Daoy (cell line): Measurements from ENCODE around the gene RUFY3. TPM values are rescaled to one million over a fixed set of nuclear protein-coding genes. Genes with fewer than 3 reads are reported as not detected.
"Not testable (repeated sequence)": the region's sequence is repeated elsewhere in the genome, so short reads cannot be mapped to it uniquely, and the experiment has no call there.

Experiments used
- DNase-seq: peaks from one replicate; pipeline ENCODE4 v3.0.0-alpha.2; 2015; ENCODE audit warnings: low read depth
- total RNA-seq: library from RNA; depleted of rRNA; stranded (reverse); fragments of >200 nt; shearing (Covaris generic); gene quantifications from 2 replicates; pipeline ENCODE4 v1.2.3, GENCODE V29; 2014

RUFY3 gene
- total RNA-seq, 1 experiment from 2014 or later, result 8.3 TPM

- DNase-seq, result peak; percentile 69
These were observed 16.4 kb upstream of the RUFY3 start for GRCh38 chr4:70705183-70706043.

DNA sequence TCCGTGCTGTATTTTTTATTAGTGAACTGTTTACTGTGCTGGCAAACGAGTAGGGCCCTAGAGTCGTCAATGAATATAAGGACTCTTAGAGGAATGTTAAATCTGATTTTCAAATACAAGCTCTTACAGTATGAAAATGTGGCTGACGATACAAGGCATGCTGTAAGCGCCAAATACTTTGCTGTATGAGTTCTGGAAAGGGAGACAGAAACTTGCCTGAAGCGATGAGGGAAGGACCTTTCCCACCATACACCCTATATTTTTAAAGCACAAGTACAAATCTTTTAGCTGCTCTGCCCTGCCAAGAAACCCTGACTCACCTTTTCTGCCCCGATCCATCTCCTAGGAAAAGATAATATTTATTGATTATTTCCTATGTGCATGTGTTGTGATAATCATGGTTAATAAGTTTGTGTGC lies 15.7 kb upstream of the RUFY3 start:
- DNase-seq, result no peak

DNA sequence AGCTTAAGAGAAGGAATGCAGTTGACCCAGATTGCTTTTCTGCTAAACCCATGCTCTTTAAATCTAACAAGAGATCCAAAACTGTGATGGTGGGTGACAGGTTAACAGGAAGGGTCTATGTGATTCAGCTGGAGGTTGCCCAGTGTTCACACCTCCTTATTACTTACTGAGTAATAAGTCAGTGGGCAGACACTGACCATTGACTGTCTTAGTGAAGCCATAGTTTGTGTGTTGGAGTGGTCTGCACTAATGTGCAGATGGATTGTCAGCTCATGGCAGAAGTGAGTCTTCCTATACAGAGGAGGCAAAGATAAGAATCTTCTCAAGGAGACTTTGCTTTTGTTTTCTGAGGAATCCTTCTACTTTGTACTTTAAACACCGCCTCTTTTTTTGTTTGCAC lies 15.2 kb upstream of the RUFY3 start:
- no peak for DNase-seq

- no peak for DNase-seq
These were observed 12.1 kb upstream of the RUFY3 start for GRCh38 chr4:70709611-70710205.

DNA sequence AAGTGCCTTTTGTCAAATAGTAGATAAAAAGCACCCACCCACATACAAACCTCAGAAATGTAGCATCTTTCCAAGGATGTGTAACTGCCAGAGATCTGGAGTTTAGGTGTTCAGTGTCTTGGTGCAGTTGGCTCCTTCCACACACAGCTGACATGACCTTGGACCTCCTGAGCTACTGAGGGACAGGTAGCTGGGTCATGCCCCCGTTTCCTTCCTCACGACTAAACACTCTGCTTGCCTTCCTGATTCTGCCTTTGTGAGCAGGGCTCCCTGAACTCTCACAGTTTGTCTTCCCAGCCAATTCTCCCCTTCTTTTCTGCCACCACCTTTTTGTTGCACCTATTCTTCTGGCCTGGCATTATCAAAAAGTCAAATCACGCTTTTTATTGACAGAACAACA lies 10.2 kb upstream of the RUFY3 start:
- no peak for DNase-seq

DNA sequence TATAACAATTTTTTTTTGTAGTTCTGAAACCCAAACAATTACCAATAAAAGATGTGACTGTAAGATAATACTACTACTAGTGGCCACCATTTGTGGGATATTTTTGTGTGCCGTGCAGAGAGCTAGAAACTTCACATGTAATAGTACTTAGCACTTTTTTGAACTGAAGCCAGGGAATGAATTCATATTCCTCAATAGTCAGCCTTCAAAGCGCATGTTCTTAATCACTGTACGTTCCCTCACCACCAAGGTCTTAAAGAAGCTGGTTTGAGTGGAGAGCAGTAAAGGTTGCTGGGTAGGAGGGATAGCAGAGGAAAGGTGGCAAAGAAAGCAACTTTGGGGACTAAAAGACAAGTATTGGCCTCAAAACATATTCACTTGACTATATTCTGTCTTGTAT lies 9.6 kb upstream of the RUFY3 start:
- no peak for DNase-seq

GRCh38 chr4:70712604-70713452 lies 8.9 kb upstream of the RUFY3 start:
- no peak for DNase-seq

DNA sequence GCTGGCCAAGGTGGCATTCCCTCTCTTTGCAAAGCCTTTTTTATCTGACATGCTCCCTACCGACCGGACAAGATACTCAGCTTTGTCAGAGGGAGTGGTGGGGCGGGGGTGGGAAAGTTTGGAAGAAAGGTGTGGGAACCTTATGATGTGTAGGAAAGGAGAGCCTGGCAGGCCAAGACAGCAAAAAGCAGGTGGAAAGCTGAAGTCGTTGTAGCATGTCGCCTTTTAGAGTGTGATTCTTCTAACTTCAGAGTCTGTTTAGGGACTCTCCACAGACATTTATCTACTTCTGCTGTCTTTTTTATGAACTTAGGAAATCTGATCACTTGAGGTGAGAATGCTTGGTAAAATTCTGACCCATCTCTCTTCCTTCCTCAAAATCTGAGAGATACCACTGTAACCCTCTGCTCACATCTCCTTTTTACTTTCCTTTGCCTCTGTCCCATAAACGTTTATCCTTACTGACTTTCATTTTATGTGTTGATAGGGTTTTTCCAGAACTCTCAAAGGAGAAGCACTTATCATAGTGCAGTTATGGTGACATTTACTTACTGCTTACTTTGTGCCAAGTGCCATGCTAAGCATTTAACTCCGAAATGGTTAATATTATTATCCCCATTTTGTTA lies 8.2 kb upstream of the RUFY3 start:
- no peak for DNase-seq

GRCh38 chr4:70714079-70714887 lies 7.5 kb upstream of the RUFY3 start:
- DNase-seq, result no peak

- peak; percentile 19 for DNase-seq
These were observed 6.7 kb upstream of the RUFY3 start for GRCh38 chr4:70715097-70715496.

DNA sequence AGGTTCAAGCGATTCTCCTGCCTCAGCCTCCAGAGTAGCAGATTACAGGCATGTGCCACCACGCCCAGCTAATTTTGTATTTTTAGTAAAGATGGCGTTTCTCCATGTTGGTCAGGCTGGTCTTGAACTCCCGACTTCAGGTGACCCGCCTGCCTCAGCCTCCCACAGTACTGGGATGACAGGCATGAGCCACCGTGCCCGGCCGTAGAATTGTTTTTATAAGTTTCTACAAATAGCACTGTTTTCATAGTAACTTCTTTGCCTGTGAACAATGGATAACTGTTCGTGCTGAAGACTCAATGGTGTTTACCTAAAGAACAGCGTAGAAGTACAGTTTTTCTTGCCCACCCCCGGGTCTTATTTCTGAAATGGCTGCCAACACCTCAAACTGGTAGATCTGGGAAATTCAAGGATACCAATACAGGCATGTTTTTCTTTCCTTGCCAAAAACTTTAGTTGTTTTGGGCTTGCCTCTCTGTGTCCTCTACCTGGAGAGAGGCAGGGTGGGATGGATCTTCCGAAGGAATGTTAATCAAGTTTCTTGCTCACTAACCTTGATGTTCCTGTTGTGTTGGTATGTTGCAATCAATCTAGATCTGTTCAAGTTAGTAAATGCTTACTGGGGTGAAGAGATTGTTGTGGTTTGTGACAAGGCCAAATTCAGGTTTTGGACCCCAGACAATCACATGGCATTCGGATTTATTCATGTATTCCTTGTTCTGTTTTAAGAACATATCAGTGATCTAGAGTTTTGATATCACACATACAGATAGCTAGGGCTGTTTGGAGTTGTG lies 2.8 kb upstream of the RUFY3 start:
- DNase-seq, result no peak

DNA sequence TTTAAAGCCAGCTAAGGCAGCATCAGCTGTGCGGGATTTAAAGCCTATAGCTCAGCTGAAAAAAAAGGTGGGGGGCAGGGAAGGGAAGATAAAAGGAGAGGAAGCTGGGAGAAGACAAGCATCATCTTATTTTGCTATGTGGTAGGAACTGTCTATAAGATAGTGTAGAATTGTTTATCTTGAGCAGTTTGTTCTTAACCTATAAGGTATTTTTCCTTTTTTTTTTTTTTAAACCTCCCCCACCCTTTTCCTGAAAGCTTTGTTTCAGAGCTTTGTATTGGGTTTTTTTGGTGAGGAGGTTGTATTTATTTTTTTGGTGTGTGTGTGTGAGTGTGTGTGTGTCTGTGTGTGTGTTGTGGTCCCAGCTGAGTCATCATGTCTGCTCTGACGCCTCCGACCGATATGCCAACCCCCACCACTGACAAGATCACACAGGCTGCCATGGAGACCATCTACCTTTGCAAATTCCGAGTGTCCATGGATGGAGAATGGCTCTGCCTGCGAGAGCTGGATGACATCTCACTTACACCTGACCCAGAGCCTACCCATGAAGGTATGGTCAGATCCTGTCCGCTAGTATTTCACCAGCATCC lies 531 bp downstream of the RUFY3 start:
- peak; percentile 51 for DNase-seq

GRCh38 chr4:70724463-70724862 lies 2.7 kb downstream of the RUFY3 start:
- DNase-seq, result no peak

- no peak for DNase-seq
These were observed 3.9 kb downstream of the RUFY3 start for GRCh38 chr4:70725633-70726032.

- not testable (repeated sequence) for DNase-seq
These were observed 4.8 kb downstream of the RUFY3 start for GRCh38 chr4:70726515-70726914.

GRCh38 chr4:70728091-70728490 lies 6.3 kb downstream of the RUFY3 start:
- DNase-seq, result no peak

DNA sequence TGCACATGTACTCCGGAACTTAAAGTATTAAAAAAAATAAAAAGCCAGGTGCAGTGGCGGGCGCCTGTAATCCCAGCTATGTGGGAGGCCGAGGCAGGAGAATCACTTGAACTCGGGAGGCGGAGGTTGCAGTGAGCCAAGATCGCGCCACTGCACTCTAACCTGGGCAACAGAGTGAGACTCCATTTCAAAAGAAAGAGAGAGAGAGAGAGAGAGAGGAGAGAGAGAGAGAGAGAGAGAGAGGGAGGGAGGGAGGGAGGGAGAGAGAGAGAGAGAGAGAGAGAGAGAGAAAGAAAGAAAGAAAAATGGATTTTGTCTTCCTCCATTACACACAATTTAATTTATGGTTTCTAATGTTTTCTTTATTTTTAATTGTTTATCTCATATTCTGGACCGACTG lies 11.1 kb downstream of the RUFY3 start:
- not testable (repeated sequence) for DNase-seq

DNA sequence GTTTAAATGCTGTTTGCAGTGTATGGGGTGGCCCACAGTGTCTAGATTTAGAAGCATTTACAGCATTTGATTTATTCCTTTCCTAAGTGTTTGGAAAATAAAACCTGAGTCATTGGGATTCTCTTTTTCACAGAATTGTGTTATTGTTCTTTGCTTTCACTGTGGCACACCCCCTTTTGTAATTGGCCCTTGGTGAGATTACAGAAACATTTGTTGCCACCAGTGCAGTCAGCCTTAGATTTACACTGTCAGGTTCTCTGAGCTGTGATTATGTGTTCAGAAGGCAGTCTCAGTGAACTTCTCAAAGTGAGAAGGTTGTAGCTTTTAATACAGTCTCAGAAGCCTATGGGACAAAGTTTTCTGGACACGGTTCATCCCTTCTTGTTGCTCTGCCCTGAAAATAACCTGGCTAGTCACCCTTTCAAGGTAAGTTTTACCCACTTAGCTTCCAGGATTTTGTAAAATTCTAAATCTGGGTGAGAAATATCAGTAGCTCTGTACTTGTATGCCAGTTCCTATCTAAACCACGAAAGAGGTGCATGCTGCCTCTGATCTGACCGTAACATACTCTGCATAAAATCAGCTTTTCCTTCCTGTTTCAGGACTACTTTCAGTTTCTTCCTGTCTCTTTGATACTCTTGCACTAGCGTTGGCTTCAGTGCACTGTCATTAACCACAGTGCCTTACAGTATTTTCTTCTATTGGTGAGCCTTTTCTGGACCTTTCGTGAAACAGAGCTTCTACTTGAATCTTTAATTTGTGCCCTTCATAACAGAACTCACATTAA lies 12.6 kb downstream of the RUFY3 start:
- peak; percentile 13 for DNase-seq

- DNase-seq, result no peak
These were observed 13.2 kb downstream of the RUFY3 start for GRCh38 chr4:70734971-70735370.
